Osteocyte (in vitro differentiated cells): Measurements from ENCODE around the gene BHMT2. TPM values are rescaled to one million over a fixed set of nuclear protein-coding genes. Genes with fewer than 3 reads are reported as not detected.

Source experiments
- DNase-seq: peaks from one replicate; pipeline ENCODE4 v3.0.0; 2021; ENCODE audit warnings: mixed read lengths; ENCODE audit not compliant: unreplicated experiment; ENCODE audit errors: extremely low spot score
- H3K27ac Mint-ChIP-seq: one replicate; pipeline ENCODE4 v1.8.0; 2021; ENCODE audit warnings: mild to moderate bottlenecking, mixed read lengths; ENCODE audit not compliant: unreplicated experiment
- H3K27me3 Mint-ChIP-seq: one replicate; pipeline ENCODE4 v1.8.0; 2021; ENCODE audit warnings: mixed read lengths; ENCODE audit not compliant: unreplicated experiment
- H3K36me3 Mint-ChIP-seq: one replicate; pipeline ENCODE4 v1.8.0; 2021; ENCODE audit warnings: mixed read lengths; ENCODE audit not compliant: unreplicated experiment
- H3K4me1 Mint-ChIP-seq: one replicate; pipeline ENCODE4 v1.8.0; 2021; ENCODE audit warnings: mixed read lengths; ENCODE audit not compliant: unreplicated experiment
- H3K4me3 Mint-ChIP-seq: one replicate; pipeline ENCODE4 v1.8.0; 2021; ENCODE audit warnings: mild to moderate bottlenecking, moderate library complexity, mixed read lengths; ENCODE audit not compliant: unreplicated experiment
- H3K9me3 Mint-ChIP-seq: one replicate; pipeline ENCODE4 v1.8.0; 2021; ENCODE audit warnings: mixed read lengths; ENCODE audit not compliant: unreplicated experiment
- CTCF ChIP-seq: fragments of 200-600 bp; sonication (generic); IDR thresholded peaks from 2 replicates; pipeline ENCODE4 v1.5.0; 2021; ENCODE audit warnings: antibody characterized with exemption, mild to moderate bottlenecking, moderate library complexity
- total RNA-seq: library from RNA; stranded (reverse); gene quantifications from 2 replicates; pipeline ENCODE4 v1.2.1, GENCODE V29; 2021

Gene BHMT2
- total RNA-seq, 1 donor from 2014 or later: not detected

- H3K4me1 Mint-ChIP-seq: peaks cover 15% of the 10 kb centered on the region
- no peak overlapping the region for H3K4me3 Mint-ChIP-seq
- H3K9me3 Mint-ChIP-seq: no peaks in the 10 kb centered on the region
- H3K36me3 Mint-ChIP-seq: peaks cover 2% of the 10 kb centered on the region
- no peak for TF ChIP-seq CTCF
- no peak for DNase-seq
- H3K27ac Mint-ChIP-seq: no peak overlapping the region
- H3K27me3 Mint-ChIP-seq: peaks cover 90% of the 10 kb centered on the region
Measured at GRCh38 chr5:79111960-79112702, 42.6 kb downstream of the BHMT2 start.

- Mint-ChIP-seq H3K4me1 (peaks cover 14% of the 10 kb centered on the region), H3K9me3 (no peaks in the 10 kb centered on the region), H3K36me3 (peaks cover 2% of the 10 kb centered on the region), H3K27me3 (peaks cover 90% of the 10 kb centered on the region), H3K27ac (no peak overlapping the region), H3K4me3 (no peak overlapping the region)
- DNase-seq: no peak
- no peak for TF ChIP-seq CTCF
Measured at GRCh38 chr5:79112703-79113058, 43.1 kb downstream of the BHMT2 start.

- no peak for DNase-seq
- Mint-ChIP-seq H3K27ac (no peak overlapping the region), H3K27me3 (peaks cover 52% of the 10 kb centered on the region), H3K36me3 (no peaks in the 10 kb centered on the region), H3K4me1 (no peaks in the 10 kb centered on the region), H3K4me3 (no peak overlapping the region), H3K9me3 (no peaks in the 10 kb centered on the region)
- TF ChIP-seq CTCF: no peak
Measured at GRCh38 chr5:79119486-79119885, 49.9 kb downstream of the BHMT2 start.

- DNase-seq: no peak
- Mint-ChIP-seq H3K4me3 (no peak overlapping the region), H3K9me3 (no peaks in the 10 kb centered on the region), H3K27ac (no peak overlapping the region), H3K4me1 (no peaks in the 10 kb centered on the region), H3K36me3 (no peaks in the 10 kb centered on the region), H3K27me3 (peaks cover 45% of the 10 kb centered on the region)
- TF ChIP-seq CTCF: no peak
Measured at GRCh38 chr5:79120221-79120620, 50.7 kb downstream of the BHMT2 start.

- no peaks in the 10 kb centered on the region for H3K4me1 Mint-ChIP-seq
- no peak overlapping the region for H3K27ac Mint-ChIP-seq
- no peak for TF ChIP-seq CTCF
- no peak overlapping the region for H3K4me3 Mint-ChIP-seq
- H3K36me3 Mint-ChIP-seq: no peaks in the 10 kb centered on the region
- peaks cover 28% of the 10 kb centered on the region for H3K27me3 Mint-ChIP-seq
- H3K9me3 Mint-ChIP-seq: no peaks in the 10 kb centered on the region
- no peak for DNase-seq
Measured at GRCh38 chr5:79122973-79123372, 53.4 kb downstream of the BHMT2 start.
